ENCODE data around the gene MICAL3.

MICAL3 gene

DNA sequence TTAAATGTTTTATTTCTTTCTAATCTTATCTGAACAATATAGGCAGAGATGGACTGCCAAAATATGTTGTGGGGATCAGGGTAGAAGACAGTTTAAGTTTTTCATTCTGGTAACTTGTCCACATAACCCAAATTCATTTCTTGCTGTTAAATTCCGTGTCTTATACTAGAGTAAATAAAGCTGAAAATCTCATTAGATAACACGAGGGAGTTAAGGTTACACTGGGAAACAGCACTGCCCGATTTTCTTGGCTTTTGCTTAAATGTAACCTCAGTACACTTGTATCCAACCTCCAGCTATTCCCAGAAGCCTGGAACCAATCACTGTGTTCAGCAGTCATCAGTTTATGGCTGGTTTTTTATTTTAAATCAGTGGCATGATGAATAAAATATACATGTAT, 48.2 kb downstream of the MICAL3 start:
- TF ChIP-seq, protein P1, sequence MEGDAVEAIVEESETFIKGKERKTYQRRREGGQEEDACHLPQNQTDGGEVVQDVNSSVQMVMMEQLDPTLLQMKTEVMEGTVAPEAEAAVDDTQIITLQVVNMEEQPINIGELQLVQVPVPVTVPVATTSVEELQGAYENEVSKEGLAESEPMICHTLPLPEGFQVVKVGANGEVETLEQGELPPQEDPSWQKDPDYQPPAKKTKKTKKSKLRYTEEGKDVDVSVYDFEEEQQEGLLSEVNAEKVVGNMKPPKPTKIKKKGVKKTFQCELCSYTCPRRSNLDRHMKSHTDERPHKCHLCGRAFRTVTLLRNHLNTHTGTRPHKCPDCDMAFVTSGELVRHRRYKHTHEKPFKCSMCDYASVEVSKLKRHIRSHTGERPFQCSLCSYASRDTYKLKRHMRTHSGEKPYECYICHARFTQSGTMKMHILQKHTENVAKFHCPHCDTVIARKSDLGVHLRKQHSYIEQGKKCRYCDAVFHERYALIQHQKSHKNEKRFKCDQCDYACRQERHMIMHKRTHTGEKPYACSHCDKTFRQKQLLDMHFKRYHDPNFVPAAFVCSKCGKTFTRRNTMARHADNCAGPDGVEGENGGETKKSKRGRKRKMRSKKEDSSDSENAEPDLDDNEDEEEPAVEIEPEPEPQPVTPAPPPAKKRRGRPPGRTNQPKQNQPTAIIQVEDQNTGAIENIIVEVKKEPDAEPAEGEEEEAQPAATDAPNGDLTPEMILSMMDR (IDR thresholded peaks at IDR 0.05; ENCODE audit: control insufficient read depth, extremely low read depth, insufficient read depth) = no peak
- H3K4me3 ChIP-seq (ENCODE audit: low read depth, low read length) = no peak overlapping the region
- DNase-seq (ENCODE audit: low read depth) = no peak

DNA sequence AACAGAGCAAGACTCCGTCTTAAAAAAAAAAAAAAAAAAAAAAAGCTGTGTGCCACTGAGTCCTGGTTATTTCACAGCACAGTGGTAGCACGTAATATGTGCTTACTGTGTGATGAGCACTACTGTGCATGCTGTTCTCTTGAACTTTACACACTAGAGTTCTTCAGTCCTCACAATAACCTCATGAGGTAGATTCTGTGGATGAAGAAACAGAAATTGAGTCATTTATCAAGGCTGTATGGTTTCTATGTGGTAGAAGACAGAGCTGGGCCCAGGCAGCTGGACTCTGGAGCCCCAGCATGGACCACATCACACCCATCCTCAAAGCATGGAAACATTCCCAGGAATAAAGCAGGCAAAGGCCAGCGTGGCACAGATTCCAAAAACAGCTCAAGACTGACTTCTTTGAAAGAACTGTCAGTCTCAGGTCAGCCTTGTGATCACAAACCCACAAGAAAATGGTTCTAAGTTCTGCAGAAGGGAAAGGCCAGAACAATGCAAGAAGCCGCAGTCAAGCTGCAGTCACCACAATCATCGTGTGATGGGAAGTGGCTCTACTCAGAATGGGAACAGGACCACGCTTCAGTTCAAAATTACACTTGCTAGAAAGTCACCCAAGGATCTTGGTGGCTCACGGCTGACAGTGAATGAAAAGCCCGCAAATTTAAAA, 49.5 kb downstream of the MICAL3 start:
- TF ChIP-seq, protein P1 (IDR thresholded peaks at IDR 0.05; ENCODE audit: control insufficient read depth, extremely low read depth, insufficient read depth) = no peak
- H3K4me3 ChIP-seq (ENCODE audit: low read depth, low read length) = no peak overlapping the region
- no peak for DNase-seq (ENCODE audit: low read depth)

DNA sequence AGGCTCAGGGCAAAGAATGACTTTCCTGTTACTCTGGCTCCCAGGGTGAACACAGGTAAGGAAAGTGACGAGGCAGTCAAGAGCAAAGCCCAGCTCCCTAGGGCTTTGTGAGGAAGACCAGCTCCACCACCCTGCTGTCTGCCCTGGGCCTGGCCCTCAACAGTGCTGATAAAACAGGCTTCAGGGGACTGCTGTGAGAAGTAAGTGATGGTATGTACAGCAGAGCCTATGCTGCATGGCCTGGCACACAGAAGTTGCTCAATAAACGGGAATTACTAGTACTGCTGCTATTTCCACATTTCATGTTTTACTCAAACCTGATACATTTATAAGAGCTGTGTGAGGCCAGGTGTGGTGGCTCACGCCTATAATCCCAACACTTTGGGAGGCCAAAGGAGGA, 50.3 kb downstream of the MICAL3 start:
- H3K4me3 ChIP-seq (ENCODE audit: low read depth, low read length) = no peak overlapping the region
- TF ChIP-seq, protein P1 (IDR thresholded peaks at IDR 0.05; ENCODE audit: control insufficient read depth, extremely low read depth, insufficient read depth) = no peak
- DNase-seq (ENCODE audit: low read depth) = no peak

GRCh38 chr22:17973217-17973616, 51.1 kb downstream of the MICAL3 start:
- TF ChIP-seq, protein P1 (IDR thresholded peaks at IDR 0.05; ENCODE audit: control insufficient read depth, extremely low read depth, insufficient read depth) = no peak
- H3K4me3 ChIP-seq (ENCODE audit: low read depth, low read length) = no peak overlapping the region
- no peak for DNase-seq (ENCODE audit: low read depth)

- no peak for DNase-seq (ENCODE audit: low read depth)
- H3K4me3 ChIP-seq (ENCODE audit: low read depth, low read length) = no peak overlapping the region
- TF ChIP-seq, protein P1 (IDR thresholded peaks at IDR 0.05; ENCODE audit: control insufficient read depth, extremely low read depth, insufficient read depth) = no peak
These were observed 51.8 kb downstream of the MICAL3 start for GRCh38 chr22:17972385-17973191.

DNA sequence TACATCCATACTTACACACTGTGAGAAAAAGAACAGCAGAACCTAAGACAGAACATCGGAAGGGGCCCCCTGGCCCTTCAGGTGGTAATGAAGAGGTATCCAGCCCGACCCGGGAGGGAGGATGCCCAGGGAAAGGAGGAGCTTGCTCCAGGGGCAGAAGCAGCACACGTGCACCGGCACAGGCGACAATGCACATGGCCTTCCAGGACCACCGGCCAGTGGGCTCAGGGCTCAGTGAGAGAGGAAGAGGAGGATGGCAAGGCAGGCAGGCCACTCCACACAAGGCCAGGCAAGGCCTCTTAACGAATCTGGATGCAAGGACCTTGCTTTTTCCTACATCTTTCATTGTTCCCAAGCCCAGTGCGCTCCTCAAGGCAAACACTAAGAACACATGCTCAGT, 52.6 kb downstream of the MICAL3 start:
- no peak for DNase-seq (ENCODE audit: low read depth)
- TF ChIP-seq, protein P1 (IDR thresholded peaks at IDR 0.05; ENCODE audit: control insufficient read depth, extremely low read depth, insufficient read depth) = no peak
- no peak overlapping the region for H3K4me3 ChIP-seq (ENCODE audit: low read depth, low read length)
